Inflammatory macrophage treated with lipopolysaccharide for 4 hours (primary cell): Measurements from ENCODE around the gene ARHGEF28.

Experiments used
- DNase-seq: peaks from one replicate; pipeline ENCODE4 v3.0.0-alpha.2; 2020

The ARHGEF28 gene

DNA sequence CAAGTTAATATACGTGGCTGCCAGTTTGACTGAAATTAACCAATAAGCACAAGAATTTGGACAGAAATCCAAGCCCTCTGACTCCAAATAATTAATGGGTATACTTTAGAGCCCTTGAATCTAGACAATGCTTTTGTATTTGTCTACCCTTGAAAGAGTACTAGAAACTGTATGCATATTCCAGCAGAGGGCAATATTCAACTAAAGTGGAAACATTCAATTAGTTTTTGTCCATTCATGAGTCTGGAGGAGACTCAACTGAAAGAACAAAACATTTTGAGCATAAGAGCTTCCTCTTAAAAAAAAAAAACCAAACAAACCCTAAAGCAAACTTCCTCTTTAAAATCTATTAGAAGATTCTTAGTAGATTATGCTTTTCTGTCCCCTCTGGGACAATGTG is 157.8 kb downstream of the ARHGEF28 start:
- DNase-seq = peak; percentile 67

GRCh38 chr5:73786043-73786831 is 160.2 kb downstream of the ARHGEF28 start:
- DNase-seq = no peak

DNA sequence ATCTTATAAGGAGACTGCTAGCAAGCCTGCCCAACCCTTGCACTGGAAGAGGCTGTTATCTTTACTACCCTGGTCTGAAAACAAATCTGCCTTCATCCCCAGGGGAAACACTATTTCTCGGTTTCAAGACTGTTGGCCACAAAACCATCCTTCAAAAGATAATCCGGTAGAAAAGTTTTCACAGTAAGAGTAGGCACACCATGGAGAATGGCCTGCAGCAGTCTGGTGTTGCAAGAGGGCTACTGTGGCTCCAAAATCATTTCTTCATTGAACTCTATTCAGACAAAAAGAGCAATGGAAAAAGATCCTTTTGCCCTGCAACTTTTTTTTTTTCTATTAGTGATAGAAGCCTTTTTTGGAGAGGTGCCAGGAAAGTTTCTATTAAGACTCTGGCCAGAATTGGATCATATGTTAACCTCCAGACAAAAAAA is 163.9 kb downstream of the ARHGEF28 start:
- DNase-seq = no peak

DNA sequence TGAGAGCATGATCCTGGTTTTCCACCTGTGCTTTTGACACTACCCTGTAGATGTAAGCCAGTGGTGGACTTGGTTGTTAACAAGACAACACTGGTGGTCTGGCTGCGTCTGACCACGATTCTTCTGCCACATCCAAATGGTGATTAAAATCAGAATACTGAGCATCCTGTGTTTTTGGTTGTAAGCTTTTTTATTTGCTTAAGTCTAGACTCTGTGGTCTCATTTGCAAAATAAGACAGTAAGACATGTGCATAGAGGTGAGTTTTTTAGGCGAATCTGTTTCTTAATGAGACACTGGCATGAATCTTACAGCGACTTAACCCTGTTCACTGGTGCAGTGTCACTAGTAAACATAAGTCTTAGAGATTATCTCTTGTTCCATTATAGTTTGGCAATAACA is 165.4 kb downstream of the ARHGEF28 start:
- DNase-seq = no peak

DNA sequence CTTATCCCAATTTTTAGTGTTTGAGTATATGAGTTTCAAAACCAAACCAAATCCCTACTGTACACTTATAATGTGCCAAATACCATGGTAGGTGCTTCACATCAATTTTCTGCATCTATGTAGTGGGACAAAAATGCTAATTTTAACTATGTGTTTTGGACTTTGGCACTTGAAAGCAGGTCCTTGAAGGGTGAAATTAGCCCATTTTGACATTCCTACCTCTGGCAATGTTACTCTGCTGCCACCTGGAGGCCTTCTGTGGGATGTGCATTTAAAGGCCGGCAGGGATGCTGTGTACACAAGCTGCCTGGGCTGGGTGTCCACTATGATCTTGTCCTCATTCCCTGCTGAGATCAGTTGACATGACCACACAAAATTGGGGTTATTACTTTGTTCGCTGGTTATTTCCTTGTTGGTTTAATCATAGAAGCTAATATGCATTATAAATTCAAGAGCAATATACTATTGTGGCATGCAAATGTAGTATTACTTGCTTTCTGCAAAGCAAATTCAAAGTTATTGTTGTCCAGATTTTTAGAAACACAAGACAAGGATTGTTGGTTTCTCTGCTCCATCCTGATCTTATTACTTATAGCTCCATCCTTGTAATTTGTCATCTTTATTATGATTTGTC is 166.8 kb downstream of the ARHGEF28 start:
- peak; percentile 66 for DNase-seq

- DNase-seq = peak; percentile 34
Measured at GRCh38 chr5:73793911-73794310, 167.9 kb downstream of the ARHGEF28 start.

DNA sequence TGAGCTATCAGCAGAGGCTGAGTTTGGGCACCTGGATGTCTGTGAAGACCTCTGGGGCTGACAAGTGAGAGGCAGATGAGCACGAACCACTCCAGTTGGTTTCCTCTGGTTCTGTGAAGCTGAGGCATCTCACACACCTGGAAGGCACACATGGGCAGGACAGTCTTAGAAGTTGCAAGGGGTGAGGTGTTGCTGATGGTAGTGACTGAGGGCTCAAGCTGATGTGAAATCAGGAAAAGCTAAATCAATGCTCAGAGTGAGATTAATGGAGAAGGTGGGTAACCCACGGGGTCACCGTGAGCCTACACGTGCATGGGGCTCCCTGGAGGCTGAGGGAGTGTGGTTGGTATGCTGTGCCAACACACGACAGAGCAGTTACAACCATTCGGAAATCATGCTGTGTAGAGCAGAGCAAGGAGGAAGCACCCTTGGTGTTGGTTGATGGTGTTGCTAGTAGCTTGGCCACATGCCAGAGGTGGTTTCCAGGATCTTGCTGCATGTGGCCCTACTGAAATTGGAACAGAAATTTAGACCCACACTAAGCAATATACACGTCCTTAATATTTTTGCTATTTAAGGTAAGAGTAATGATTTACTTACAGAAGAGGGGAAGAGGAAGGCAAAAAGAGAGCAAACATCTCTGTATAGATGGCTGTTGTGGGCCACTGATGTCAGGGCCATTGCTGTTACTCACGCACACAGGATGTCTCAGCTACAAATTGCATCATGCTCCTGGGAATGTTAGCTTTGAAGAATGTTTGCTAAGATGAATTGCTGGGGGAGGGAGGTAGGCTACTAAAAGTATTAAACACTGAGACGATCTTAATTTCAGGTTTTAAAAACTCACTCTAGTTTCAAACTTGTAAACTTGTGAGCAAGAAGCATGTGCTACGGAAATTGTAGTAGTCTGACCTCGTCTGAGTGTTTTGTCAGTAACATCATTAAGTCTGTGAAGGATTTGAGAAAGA is 170.5 kb downstream of the ARHGEF28 start:
- DNase-seq = peak; percentile 82

DNA sequence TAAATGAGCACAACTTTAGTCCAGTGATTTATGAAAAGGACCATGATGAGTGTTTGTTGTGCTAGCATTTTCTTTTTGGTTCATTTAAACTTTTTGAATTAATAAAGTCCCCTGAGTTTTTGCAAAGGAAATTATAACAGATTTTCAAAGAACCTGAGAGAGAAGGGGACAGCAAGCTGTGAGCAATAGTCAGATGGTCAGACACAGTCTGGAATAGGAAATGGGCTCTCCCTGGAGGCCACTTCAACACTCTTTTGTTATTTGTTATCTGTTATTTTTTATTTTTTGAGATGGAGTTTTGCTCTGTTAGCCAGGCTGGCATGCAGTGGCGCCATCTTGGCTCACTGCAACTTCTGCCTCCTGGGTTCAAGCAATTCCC is 171.1 kb downstream of the ARHGEF28 start:
- no peak for DNase-seq

DNA sequence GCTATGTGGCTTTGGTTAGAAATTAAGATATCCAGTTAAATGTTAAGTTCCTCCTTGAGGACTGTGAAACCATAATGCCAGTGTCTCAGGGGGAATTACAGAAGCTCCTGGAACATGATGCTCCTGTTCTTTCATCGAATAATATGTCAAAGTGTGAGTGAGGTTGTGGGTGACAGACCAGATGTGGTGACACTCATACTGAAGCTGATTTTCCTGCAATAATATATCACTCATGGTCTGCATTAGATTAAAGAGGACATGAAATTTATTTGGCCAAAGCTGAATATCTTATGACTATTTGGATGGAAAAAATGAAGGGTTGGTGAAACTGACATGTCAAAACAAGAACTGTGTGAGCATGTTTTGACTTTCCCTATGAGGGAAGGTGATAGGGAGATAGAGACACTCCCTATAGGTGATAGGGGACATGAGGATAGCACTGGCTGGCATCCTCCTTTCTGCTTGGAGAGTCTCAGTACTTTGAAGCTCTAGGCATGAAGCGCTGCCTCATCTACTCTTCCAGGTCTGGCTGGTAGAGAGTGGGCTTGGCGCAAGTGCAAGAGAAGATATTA is 173.5 kb downstream of the ARHGEF28 start:
- DNase-seq = peak; percentile 9

DNA sequence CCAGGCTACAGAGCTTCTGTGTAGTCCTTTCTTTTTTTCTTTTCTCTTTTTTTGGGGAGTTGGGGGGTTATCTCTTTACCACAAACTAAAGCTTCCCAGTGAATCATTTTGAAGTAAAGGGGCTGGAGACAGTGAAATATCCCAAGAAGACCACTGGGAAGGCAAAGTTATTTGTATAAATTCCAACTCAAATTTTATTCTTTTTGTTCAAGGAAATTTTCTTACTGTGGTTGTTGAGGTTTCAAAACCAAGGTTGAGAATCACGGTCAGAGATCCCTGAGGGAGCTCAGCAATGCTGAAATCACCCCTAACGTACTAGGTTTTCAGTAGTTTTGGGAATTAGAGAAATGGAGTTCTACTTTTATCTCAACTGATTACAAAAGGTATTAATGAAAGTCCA is 175.7 kb downstream of the ARHGEF28 start:
- DNase-seq = no peak

DNA sequence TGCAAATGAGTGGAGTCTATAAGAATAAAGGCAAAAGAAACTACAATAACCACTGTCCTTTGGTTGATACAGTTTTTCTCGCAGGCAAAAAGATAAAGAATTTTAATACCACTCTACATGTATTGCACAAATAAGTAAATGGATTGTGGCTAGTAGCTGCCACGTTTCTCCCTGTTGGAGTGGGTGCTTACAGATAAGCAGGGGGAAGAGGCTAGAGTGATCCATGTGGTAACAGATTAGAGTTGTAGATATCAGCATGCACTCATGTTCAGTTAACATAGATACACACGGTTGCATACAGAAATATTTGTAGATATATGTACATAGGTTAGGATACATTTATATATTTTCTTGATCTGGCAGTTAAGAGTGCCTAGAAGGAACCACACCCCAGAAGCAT is 179.5 kb downstream of the ARHGEF28 start:
- no peak for DNase-seq

- DNase-seq = peak; percentile 22
Measured at GRCh38 chr5:73808911-73809310, 182.9 kb downstream of the ARHGEF28 start.

DNA sequence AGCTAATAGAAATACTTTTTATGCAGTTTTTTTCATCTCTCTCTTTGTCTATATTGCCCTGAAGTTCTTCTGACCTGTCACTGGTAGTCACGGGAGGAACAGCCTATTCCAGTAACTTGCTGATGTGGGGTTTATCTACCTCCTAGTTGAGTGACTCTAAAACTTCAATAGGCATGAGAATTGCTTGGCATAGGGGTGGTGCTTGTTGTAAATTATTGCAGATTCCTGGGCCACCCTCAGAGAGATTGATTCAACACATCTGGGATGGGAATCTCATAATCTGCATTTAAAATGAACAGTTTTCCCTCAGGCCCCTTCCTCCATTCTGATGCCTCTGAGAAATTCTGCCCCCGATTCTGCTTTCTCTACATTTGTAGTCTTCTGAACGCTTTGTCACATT is 184.4 kb downstream of the ARHGEF28 start:
- no peak for DNase-seq

DNA sequence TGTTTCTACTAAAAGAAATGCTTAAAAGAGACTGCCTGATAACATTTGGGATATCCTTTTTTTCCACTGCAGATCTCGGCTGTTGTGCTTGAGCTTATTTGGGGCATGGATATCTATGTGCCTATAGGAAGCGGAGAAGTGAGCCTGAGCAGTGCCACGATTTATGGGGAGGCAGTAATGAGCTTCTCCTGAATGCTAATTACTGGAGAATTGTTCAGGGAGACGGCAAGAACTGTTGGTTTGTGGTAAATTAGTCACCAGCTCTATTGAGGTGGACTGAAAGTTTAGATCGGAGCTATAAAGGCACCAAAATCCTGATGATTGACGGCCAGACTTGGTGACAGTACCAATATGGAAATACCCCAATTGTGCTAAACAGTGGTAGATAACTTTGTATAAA is 186.5 kb downstream of the ARHGEF28 start:
- DNase-seq = no peak

GRCh38 chr5:73812962-73813588 is 187.1 kb downstream of the ARHGEF28 start:
- no peak for DNase-seq

DNA sequence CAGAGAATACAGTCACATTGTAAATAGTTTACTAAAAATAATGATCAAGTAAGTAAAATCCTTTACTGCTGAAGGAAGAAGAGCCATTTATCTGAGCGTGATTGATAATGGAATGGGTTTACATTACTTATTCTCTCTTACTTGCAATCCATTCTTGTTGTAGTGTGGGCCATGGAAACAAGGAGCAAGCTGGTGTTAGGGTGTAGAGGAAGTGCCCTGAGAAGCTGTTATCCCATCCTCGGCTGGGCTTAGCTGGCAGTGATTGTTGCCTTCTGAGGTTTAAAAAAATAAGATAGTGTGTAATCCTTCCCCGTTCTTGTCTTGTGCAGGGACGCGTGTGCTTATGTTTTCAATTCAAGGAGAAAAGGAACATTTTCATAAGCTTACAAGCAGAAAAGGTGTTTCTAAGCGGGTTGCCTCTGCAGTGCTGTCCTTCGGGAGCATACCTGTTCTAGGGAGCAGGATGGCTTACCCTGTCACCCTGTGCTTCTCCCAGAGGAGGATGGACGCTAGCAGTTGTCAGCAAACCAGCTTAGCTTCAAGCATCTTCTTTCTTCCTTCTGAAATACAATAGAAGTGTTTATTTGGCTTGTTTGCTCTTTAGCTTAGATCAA is 188.3 kb downstream of the ARHGEF28 start:
- no peak for DNase-seq

- DNase-seq = no peak
Measured at GRCh38 chr5:73815631-73816030, 189.6 kb downstream of the ARHGEF28 start.

DNA sequence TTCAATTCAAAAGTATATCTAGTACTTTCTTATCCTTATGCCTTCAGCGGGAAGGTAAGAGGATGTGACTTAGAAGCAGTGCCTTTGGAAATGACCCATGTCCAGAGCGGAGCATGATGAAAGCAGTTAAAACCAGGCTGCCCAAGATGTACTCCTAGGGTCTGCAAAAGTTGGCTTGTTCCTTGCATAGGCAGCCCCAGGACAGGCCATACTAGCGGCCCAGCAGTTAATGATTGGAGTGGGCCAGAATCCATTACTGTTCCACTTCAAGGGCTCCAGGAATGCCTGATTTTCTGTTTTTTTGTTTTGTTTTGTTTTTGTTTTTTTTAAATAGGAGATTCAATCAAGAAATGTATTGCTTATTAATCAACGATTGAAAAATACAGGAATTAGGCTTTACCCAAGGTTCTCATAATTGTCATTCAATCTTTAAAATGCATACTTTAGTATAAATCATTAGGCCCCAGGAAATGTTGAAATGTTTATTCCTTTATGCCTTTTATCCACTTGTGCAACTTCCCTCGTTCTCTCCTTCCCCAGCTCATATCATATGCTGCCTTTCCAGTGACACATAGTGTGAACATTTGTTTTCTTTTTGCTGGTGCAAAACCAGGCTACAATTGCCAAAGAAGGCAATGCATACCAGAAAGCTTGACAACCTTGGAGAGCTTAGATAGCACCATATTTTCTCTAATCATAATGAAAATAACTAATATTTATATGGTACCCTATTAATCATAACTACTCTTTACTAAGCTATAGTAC is 190.8 kb downstream of the ARHGEF28 start:
- peak; percentile 30 for DNase-seq

DNA sequence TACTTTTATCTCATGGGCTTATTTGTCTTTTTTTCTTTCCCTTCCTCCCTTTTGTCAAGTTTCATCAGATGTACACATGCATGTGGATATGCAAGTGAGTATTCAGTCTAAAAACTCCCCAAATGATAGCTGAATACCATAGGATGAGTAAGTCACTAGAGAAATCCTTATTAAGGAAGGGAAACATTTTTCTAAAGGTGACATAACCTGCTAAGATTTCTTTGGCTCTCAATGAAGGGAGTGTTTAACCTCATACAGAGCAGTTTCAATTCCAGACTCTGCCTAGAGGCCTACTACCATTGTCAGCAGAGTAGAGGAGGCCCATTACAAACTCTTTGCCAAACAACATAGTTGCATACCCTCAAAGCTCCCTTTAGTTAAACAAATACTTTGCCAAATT is 192.4 kb downstream of the ARHGEF28 start:
- DNase-seq = no peak

DNA sequence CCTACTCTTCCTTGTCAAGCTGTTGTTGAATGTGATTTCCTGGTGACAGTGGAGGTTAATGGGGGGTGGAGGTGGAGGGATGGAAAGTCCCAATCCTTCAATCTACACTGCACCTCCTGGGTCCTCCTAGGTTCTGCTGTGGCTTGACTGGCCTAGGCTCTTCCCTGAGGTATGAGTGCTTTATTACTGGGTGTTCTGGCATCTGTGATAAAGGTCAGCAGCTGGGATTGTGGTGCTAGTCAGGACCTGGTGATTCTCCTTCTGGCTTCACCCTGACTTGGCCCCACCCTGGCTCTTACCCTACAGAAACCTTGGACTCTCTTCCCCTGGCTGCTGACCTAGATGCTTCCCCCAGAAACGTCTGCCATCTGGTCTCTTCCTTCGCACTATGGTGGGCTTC is 194.3 kb downstream of the ARHGEF28 start:
- DNase-seq = no peak

DNA sequence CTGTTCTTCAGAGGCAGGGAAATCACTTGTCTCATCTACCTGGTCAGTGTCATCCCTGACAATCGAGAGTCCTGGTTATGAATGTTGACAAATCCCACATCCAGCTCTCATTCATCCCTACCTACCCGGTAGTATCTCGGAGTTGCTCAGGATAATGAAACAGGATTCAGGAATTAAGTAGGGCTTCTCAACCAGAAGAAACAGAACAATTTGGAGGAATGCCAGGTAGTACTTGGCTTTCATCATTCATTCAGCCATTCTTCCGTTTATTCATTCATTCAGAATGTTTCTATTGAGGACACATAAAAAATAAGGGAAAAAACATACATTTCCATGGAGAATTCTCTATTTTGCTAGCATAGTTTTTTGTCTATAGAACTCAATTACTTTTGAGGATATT is 195.0 kb downstream of the ARHGEF28 start:
- no peak for DNase-seq
